Measurements from ENCODE around the gene SOX4.

SOX4 gene

GRCh38 chr6:21615504-21615903, 22.0 kb downstream of the SOX4 start:
- no peak for DNase-seq

- no peak for DNase-seq
Observed at GRCh38 chr6:21616005-21616404, 22.5 kb downstream of the SOX4 start.

GRCh38 chr6:21625642-21626041, 32.1 kb downstream of the SOX4 start:
- no peak for DNase-seq

GRCh38 chr6:21626756-21627155, 33.2 kb downstream of the SOX4 start:
- DNase-seq: no peak

- no peak for DNase-seq
Observed at GRCh38 chr6:21628160-21628559, 34.6 kb downstream of the SOX4 start.

- DNase-seq: no peak
Observed at GRCh38 chr6:21633511-21634109, 40.1 kb downstream of the SOX4 start.

- no peak for DNase-seq
Observed at GRCh38 chr6:21634582-21634981, 41.0 kb downstream of the SOX4 start.

GRCh38 chr6:21636876-21637275, 43.3 kb downstream of the SOX4 start:
- no peak for DNase-seq

- DNase-seq: no peak
Observed at GRCh38 chr6:21639316-21639715, 45.8 kb downstream of the SOX4 start.
